ENCODE results near the gene INPP5A. TPM values are rescaled to one million over a fixed set of nuclear protein-coding genes. Genes with fewer than 3 reads are reported as not detected.
A peak's percentile ranks its signal among the peaks of the same experiment; 100 is the strongest.

Gene INPP5A
- total and polyA plus RNA-seq, 2 of the 13 experiments (the other 11 are each of a cell fraction or from before 2014, with no cell fraction given), result 17.5 to 37.9 TPM

DNA sequence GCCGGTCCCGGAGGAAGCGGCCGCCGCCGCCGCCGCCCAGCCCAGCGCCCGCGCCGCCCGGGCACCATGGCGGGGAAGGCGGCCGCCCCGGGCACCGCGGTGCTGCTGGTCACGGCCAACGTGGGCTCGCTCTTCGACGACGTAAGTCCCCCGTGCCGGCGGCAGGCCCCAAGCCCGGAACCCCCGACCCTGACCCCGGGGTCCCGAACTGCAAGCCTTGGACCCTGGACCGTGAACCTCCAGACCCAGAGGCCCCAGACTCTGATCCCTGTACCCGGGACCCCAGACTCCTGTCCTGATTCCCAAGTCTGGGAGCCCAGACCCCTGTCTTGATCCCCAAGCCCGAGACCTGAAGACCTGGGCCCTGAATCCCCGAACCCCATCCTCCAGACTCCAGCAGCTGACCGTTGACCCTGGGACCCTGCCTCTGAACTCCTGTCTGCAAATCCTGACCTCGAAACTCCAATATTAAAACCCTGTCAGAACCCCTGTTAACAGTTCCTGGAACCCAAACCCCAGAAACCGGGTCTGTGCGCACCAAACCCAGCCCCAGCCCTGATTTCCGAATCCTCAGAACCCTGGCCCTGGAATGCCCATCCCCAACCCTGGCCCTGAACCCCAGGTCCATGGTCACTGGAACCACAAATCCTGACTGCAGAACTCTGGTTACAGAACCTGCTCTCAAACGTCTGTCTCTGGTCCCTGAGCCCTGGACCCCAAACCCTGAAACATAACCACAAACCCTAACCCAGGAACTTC lies 623 bp downstream of the INPP5A start (continued):
- TF ChIP-seq, protein P1, sequence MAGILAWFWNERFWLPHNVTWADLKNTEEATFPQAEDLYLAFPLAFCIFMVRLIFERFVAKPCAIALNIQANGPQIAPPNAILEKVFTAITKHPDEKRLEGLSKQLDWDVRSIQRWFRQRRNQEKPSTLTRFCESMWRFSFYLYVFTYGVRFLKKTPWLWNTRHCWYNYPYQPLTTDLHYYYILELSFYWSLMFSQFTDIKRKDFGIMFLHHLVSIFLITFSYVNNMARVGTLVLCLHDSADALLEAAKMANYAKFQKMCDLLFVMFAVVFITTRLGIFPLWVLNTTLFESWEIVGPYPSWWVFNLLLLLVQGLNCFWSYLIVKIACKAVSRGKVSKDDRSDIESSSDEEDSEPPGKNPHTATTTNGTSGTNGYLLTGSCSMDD (CRISPR knock-in tag; IDR thresholded peaks at IDR 0.05), result no peak
- TF ChIP-seq FOXA3 (CRISPR knock-in tag; IDR thresholded peaks at IDR 0.05) (no peak), NR2F1 (CRISPR knock-in tag; IDR thresholded peaks at IDR 0.05) (peak in 1 of 2 experiments; percentile 18; a peak in 1 of 4 replicates), ZFX (CRISPR knock-in tag; IDR thresholded peaks at IDR 0.05; ENCODE audit: low read depth) (0 out of 2 replicates have a peak, but pooled peaks have one; percentile 10), NR1H2 (CRISPR knock-in tag; IDR thresholded peaks at IDR 0.05; ENCODE audit: borderline replicate concordance, low read depth) (no peak), ZNF616 (CRISPR knock-in tag; IDR thresholded peaks at IDR 0.05; ENCODE audit: low read depth) (no peak), SALL1 (CRISPR knock-in tag; IDR thresholded peaks at IDR 0.05) (0 out of 2 replicates have a peak, but pooled peaks have one; percentile 12)
- TF ChIP-seq, protein P2, sequence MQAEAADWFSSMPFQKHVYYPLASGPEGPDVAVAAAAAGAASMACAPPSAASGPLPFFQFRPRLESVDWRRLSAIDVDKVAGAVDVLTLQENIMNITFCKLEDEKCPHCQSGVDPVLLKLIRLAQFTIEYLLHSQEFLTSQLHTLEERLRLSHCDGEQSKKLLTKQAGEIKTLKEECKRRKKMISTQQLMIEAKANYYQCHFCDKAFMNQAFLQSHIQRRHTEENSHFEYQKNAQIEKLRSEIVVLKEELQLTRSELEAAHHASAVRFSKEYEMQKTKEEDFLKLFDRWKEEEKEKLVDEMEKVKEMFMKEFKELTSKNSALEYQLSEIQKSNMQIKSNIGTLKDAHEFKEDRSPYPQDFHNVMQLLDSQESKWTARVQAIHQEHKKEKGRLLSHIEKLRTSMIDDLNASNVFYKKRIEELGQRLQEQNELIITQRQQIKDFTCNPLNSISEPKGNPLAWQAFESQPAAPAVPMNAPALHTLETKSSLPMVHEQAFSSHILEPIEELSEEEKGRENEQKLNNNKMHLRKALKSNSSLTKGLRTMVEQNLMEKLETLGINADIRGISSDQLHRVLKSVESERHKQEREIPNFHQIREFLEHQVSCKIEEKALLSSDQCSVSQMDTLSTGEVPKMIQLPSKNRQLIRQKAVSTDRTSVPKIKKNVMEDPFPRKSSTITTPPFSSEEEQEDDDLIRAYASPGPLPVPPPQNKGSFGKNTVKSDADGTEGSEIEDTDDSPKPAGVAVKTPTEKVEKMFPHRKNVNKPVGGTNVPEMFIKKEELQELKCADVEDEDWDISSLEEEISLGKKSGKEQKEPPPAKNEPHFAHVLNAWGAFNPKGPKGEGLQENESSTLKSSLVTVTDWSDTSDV (CRISPR knock-in tag; IDR thresholded peaks at IDR 0.05), result no peak
- TF ChIP-seq, protein P3, sequence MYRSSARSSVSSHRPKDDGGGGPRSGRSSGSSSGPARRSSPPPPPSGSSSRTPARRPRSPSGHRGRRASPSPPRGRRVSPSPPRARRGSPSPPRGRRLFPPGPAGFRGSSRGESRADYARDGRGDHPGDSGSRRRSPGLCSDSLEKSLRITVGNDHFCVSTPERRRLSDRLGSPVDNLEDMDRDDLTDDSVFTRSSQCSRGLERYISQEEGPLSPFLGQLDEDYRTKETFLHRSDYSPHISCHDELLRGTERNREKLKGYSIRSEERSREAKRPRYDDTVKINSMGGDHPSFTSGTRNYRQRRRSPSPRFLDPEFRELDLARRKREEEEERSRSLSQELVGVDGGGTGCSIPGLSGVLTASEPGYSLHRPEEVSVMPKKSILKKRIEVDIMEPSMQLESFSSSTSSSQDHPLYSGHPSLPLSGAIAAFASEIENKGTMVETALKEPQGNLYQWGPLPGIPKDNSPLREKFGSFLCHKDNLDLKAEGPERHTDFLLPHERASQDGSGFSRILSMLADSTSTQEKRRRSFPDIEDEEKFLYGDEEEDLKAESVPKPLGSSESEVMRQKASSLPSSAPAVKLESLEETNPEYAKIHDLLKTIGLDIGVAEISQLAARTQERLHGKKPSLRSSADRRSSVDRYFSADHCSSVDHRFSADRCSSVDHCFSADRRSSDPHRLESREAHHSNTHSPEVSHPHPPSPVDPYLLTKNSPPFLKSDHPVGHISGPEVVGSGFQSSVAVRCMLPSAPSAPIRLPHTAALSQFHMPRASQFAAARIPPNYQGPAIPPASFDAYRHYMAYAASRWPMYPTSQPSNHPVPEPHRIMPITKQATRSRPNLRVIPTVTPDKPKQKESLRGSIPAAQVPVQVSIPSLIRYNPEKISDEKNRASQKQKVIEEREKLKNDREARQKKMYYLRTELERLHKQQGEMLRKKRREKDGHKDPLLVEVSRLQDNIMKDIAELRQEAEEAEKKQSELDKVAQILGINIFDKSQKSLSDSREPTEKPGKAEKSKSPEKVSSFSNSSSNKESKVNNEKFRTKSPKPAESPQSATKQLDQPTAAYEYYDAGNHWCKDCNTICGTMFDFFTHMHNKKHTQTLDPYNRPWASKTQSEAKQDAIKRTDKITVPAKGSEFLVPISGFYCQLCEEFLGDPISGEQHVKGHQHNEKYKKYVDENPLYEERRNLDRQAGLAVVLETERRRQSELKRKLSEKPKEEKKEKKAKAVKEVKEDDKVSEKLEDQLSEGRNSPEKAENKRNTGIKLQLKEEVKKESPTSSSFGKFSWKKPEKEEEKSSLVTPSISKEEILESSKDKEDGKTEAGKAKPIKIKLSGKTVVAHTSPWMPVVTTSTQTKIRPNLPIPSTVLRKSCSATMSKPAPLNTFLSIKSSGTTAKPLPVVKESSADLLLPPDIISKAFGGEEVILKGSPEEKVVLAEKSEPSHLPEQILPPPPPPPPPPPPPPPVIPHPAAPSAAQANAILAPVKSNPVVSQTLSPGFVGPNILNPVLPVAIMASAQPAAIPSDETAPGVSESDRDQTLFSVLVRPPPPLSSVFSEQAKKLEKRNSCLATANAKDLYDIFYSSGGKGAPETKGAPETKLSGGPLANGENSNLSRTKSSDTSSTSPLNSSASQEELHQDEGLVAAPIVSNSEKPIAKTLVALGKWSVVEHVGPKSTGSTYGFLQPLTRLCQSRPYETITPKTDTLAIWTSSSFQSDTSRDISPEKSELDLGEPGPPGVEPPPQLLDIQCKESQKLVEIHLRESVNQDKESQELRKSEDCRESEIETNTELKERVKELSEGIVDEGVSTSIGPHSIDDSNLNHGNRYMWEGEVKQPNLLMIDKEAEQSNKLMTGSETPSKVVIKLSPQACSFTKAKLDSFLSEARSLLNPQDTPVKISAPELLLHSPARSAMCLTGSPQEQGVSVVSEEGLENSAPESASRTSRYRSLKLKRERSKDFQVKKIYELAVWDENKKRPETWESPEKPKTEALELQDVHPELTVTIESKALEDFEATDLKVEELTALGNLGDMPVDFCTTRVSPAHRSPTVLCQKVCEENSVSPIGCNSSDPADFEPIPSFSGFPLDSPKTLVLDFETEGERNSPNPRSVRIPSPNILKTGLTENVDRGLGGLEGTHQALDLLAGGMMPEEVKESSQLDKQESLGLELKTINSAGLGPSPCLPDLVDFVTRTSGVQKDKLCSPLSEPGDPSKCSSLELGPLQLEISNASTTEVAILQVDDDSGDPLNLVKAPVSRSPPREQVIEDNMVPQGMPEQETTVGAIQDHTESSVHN (CRISPR knock-in tag; IDR thresholded peaks at IDR 0.05), result no peak
- TF ChIP-seq, protein P4, sequence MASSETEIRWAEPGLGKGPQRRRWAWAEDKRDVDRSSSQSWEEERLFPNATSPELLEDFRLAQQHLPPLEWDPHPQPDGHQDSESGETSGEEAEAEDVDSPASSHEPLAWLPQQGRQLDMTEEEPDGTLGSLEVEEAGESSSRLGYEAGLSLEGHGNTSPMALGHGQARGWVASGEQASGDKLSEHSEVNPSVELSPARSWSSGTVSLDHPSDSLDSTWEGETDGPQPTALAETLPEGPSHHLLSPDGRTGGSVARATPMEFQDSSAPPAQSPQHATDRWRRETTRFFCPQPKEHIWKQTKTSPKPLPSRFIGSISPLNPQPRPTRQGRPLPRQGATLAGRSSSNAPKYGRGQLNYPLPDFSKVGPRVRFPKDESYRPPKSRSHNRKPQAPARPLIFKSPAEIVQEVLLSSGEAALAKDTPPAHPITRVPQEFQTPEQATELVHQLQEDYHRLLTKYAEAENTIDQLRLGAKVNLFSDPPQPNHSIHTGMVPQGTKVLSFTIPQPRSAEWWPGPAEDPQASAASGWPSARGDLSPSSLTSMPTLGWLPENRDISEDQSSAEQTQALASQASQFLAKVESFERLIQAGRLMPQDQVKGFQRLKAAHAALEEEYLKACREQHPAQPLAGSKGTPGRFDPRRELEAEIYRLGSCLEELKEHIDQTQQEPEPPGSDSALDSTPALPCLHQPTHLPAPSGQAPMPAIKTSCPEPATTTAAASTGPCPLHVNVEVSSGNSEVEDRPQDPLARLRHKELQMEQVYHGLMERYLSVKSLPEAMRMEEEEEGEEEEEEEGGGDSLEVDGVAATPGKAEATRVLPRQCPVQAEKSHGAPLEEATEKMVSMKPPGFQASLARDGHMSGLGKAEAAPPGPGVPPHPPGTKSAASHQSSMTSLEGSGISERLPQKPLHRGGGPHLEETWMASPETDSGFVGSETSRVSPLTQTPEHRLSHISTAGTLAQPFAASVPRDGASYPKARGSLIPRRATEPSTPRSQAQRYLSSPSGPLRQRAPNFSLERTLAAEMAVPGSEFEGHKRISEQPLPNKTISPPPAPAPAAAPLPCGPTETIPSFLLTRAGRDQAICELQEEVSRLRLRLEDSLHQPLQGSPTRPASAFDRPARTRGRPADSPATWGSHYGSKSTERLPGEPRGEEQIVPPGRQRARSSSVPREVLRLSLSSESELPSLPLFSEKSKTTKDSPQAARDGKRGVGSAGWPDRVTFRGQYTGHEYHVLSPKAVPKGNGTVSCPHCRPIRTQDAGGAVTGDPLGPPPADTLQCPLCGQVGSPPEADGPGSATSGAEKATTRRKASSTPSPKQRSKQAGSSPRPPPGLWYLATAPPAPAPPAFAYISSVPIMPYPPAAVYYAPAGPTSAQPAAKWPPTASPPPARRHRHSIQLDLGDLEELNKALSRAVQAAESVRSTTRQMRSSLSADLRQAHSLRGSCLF (CRISPR knock-in tag; IDR thresholded peaks at IDR 0.05; ENCODE audit: borderline replicate concordance), result no peak

Measured in HepG2 (cell line).